Activated effector memory CD4-positive, alpha-beta T cell treated with Interleukin-2 at 50 U/mL for 16 hours (primary cell): ENCODE measurements around the gene UNC80.

Experiments
- DNase-seq: peaks from one replicate; pipeline ENCODE4 v3.0.0-alpha.2; 2020

UNC80 gene

GRCh38 chr2:209918251-209918650, 146.6 kb downstream of the UNC80 start:
- no peak for DNase-seq

GRCh38 chr2:209922116-209922515, 150.5 kb downstream of the UNC80 start:
- no peak for DNase-seq

- no peak for DNase-seq
Measured at GRCh38 chr2:209929369-209929768, 157.7 kb downstream of the UNC80 start.

GRCh38 chr2:209933499-209934483, 162.2 kb downstream of the UNC80 start:
- DNase-seq = no peak

GRCh38 chr2:209936106-209936666, 164.6 kb downstream of the UNC80 start:
- DNase-seq = no peak

- DNase-seq = no peak
Measured at GRCh38 chr2:209937893-209938292, 166.3 kb downstream of the UNC80 start.

GRCh38 chr2:209938906-209939305, 167.3 kb downstream of the UNC80 start:
- no peak for DNase-seq

- no peak for DNase-seq
Measured at GRCh38 chr2:209940936-209941335, 169.3 kb downstream of the UNC80 start.

- DNase-seq = no peak
Measured at GRCh38 chr2:209942426-209942825, 170.8 kb downstream of the UNC80 start.

- no peak for DNase-seq
Measured at GRCh38 chr2:209942936-209943605, 171.4 kb downstream of the UNC80 start.

- no peak for DNase-seq
Measured at GRCh38 chr2:209943776-209944175, 172.1 kb downstream of the UNC80 start.

- DNase-seq = no peak
Measured at GRCh38 chr2:209946539-209946938, 174.9 kb downstream of the UNC80 start.

- no peak for DNase-seq
Measured at GRCh38 chr2:209956271-209956670, 184.6 kb downstream of the UNC80 start.

- no peak for DNase-seq
Measured at GRCh38 chr2:209958016-209958415, 186.4 kb downstream of the UNC80 start.

- no peak for DNase-seq
Measured at GRCh38 chr2:209960045-209960444, 188.4 kb downstream of the UNC80 start.

GRCh38 chr2:209960676-209961630, 189.3 kb downstream of the UNC80 start:
- DNase-seq = no peak

GRCh38 chr2:209965723-209966122, 194.1 kb downstream of the UNC80 start:
- DNase-seq = no peak

GRCh38 chr2:209969692-209970091, 198.1 kb downstream of the UNC80 start:
- DNase-seq = no peak

GRCh38 chr2:209970271-209970670, 198.6 kb downstream of the UNC80 start:
- no peak for DNase-seq

GRCh38 chr2:209970711-209971110, 199.1 kb downstream of the UNC80 start:
- no peak for DNase-seq

- no peak for DNase-seq
Measured at GRCh38 chr2:209973328-209973727, 201.7 kb downstream of the UNC80 start.

GRCh38 chr2:209974576-209974975, 202.9 kb downstream of the UNC80 start:
- DNase-seq = no peak
